NCI-H2171 treated with DMSO at 0.1 percent for 48 hours (cell line): ENCODE results near the gene PAPPA.

ENCODE experiments used
- DNase-seq: peaks from one replicate; lab custom pipeline; 2025; lab: John Stamatoyannopoulos, UW

Gene PAPPA

GRCh38 chr9:116318468-116319374, 165.1 kb downstream of the PAPPA start:
- peak; percentile 46 for DNase-seq

- DNase-seq, result no peak
These were observed 165.9 kb downstream of the PAPPA start for GRCh38 chr9:116319480-116319879.

- DNase-seq, result no peak
These were observed 166.7 kb downstream of the PAPPA start for GRCh38 chr9:116320290-116320689.

GRCh38 chr9:116322521-116322920, 168.9 kb downstream of the PAPPA start:
- DNase-seq, result no peak

GRCh38 chr9:116323012-116323411, 169.4 kb downstream of the PAPPA start:
- no peak for DNase-seq

GRCh38 chr9:116323571-116323970, 170.0 kb downstream of the PAPPA start:
- DNase-seq, result no peak

GRCh38 chr9:116325924-116326323, 172.3 kb downstream of the PAPPA start:
- no peak for DNase-seq

- no peak for DNase-seq
These were observed 174.3 kb downstream of the PAPPA start for GRCh38 chr9:116327701-116328405.

GRCh38 chr9:116329470-116329869, 175.9 kb downstream of the PAPPA start:
- DNase-seq, result no peak

- DNase-seq, result no peak
These were observed 177.7 kb downstream of the PAPPA start for GRCh38 chr9:116331241-116331640.

- no peak for DNase-seq
These were observed 178.5 kb downstream of the PAPPA start for GRCh38 chr9:116332090-116332489.

GRCh38 chr9:116333254-116333653, 179.7 kb downstream of the PAPPA start:
- no peak for DNase-seq

- no peak for DNase-seq
These were observed 181.1 kb downstream of the PAPPA start for GRCh38 chr9:116334546-116335150.

- DNase-seq, result no peak
These were observed 181.8 kb downstream of the PAPPA start for GRCh38 chr9:116335392-116335791.

GRCh38 chr9:116336133-116336862, 182.7 kb downstream of the PAPPA start:
- DNase-seq, result no peak

- no peak for DNase-seq
These were observed 183.4 kb downstream of the PAPPA start for GRCh38 chr9:116337015-116337414.

GRCh38 chr9:116340270-116340669, 186.7 kb downstream of the PAPPA start:
- DNase-seq, result no peak

- peak; percentile 8 for DNase-seq
These were observed 188.5 kb downstream of the PAPPA start for GRCh38 chr9:116342061-116342460.

GRCh38 chr9:116342941-116343340, 189.3 kb downstream of the PAPPA start:
- DNase-seq, result no peak

- no peak for DNase-seq
These were observed 190.8 kb downstream of the PAPPA start for GRCh38 chr9:116344416-116344815.

GRCh38 chr9:116345393-116345792, 191.8 kb downstream of the PAPPA start:
- DNase-seq, result no peak

- no peak for DNase-seq
These were observed 192.2 kb downstream of the PAPPA start for GRCh38 chr9:116345817-116346216.
